Esophagus squamous epithelium (tissue), 4 donors: ENCODE measurements around the gene KIF1C.

ENCODE experiments used
- POLR2A ChIP-seq, 4 donors: fragments of 450-650 bp; IDR thresholded peaks; one replicate each; pipeline ENCODE4 v1.6.1; 2017; ENCODE audit warnings: antibody characterized with exemption in 4 of 4, mild to moderate bottlenecking in 4 of 4, moderate library complexity in 3 of 4
- TF ChIP-seq, protein P1 (sequence below), 6 experiments: fragments of 450-650 bp in 4 of 6; fragments of 200-600 bp in 2 of 6; sonication (generic) in 2 of 6; IDR thresholded peaks; one replicate each; pipeline ENCODE4 v1.5.1; 2016 to 2019; ENCODE audit warnings: antibody characterized with exemption in 6 of 6, mild to moderate bottlenecking in 4 of 6, moderate library complexity in 4 of 6

DNA sequence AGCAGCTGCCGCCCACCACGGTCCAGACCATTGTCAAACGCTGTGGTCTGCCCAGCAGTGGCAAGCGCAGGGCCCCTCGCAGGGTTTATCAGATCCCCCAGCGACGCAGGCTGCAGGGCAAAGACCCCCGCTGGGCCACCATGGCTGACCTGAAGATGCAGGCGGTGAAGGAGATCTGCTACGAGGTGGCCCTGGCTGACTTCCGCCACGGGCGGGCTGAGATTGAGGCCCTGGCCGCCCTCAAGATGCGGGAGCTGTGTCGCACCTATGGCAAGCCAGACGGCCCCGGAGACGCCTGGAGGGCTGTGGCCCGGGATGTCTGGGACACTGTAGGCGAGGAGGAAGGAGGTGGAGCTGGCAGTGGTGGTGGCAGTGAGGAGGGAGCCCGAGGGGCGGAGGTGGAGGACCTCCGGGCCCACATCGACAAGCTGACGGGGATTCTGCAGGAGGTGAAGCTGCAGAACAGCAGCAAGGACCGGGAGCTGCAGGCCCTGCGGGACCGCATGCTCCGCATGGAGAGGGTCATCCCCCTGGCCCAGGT is 24.5 kb downstream of the KIF1C start:
- TF ChIP-seq, protein P1, sequence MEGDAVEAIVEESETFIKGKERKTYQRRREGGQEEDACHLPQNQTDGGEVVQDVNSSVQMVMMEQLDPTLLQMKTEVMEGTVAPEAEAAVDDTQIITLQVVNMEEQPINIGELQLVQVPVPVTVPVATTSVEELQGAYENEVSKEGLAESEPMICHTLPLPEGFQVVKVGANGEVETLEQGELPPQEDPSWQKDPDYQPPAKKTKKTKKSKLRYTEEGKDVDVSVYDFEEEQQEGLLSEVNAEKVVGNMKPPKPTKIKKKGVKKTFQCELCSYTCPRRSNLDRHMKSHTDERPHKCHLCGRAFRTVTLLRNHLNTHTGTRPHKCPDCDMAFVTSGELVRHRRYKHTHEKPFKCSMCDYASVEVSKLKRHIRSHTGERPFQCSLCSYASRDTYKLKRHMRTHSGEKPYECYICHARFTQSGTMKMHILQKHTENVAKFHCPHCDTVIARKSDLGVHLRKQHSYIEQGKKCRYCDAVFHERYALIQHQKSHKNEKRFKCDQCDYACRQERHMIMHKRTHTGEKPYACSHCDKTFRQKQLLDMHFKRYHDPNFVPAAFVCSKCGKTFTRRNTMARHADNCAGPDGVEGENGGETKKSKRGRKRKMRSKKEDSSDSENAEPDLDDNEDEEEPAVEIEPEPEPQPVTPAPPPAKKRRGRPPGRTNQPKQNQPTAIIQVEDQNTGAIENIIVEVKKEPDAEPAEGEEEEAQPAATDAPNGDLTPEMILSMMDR (IDR thresholded peaks at IDR 0.05) = no peak
- no peak for TF ChIP-seq POLR2A (IDR thresholded peaks at IDR 0.05)
